ENCODE measurements around the gene ASB2. TPM values are rescaled to one million over a fixed set of nuclear protein-coding genes. Genes with fewer than 3 reads are reported as not detected.

ASB2 gene
- total RNA-seq, 1 experiment from 2014 or later: not detected

DNA sequence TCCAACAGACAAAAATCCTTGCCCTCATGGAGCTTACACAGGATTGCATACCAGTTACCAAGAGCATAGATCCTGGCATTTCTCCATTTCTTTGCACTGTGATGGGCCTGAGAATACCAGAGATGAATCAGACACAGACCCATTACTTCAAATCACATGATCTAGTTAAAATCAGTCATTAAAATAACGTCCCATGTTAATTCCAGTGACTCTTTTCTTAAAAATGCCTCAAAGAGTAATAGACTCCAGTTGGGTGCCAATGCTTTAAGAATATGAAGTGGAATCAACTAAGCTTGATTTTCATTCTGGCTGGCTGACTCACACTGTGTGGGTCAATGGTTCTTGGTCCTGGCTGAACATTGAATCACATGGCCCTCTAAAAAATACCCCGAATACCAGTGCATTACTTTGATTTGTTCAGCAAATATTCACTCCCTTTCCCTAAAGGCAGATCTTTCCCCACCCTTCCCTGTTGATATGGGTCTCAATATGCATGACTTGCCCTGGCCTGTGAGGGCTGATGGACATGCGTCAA is 11.0 kb downstream of the ASB2 start:
- ChIA-PET CTCF (no interaction called here), POLR2A (ENCODE audit: low non-redundant PET) (no interaction called here)
- no peak for DNase-seq (ENCODE audit: low spot score)
- TF ChIP-seq CTCF (conservative IDR thresholded peaks at IDR 0.05; ENCODE audit: low read depth, low read length): no peak
- TF ChIP-seq EZH2 (IDR thresholded peaks at IDR 0.05; ENCODE audit: borderline replicate concordance, low read depth, low read length, poor library complexity, severe bottlenecking): no peak
- no peaks in the 10 kb centered on the region for H3K36me3 ChIP-seq (ENCODE audit: insufficient read depth, low read length, poor library complexity, severe bottlenecking)
- H3K4me3 ChIP-seq (ENCODE audit: low read depth, low read length, poor library complexity, severe bottlenecking): no peak overlapping the region
- no peaks in the 10 kb centered on the region for H3K4me1 ChIP-seq (ENCODE audit: insufficient read depth, low read length, poor library complexity, severe bottlenecking)
- intact Hi-C loops (cut with micrococcal nuclease; ENCODE audit: unreplicated experiment): no loop called here
- H3K9me3 ChIP-seq (ENCODE audit: low read depth, low read length, poor library complexity, severe bottlenecking): no peaks in the 10 kb centered on the region
- H3K27me3 ChIP-seq (replicated peaks; ENCODE audit: insufficient read depth, low read depth, low read length, poor library complexity): no peaks in the 10 kb centered on the region
- H3K27ac ChIP-seq (ENCODE audit: low read depth, low read length, poor library complexity, severe bottlenecking): no peak overlapping the region
- BruUV-seq (replicated peaks): no TSS peak

GRCh38 chr14:93964820-93965286 is 11.5 kb downstream of the ASB2 start:
- no peak overlapping the region for H3K4me3 ChIP-seq (ENCODE audit: low read depth, low read length, poor library complexity, severe bottlenecking)
- no peaks in the 10 kb centered on the region for H3K4me1 ChIP-seq (ENCODE audit: insufficient read depth, low read length, poor library complexity, severe bottlenecking)
- POLR2A ChIA-PET (ENCODE audit: low non-redundant PET): no interaction called here
- intact Hi-C loops (cut with micrococcal nuclease; ENCODE audit: unreplicated experiment): no loop called here
- TF ChIP-seq CTCF (conservative IDR thresholded peaks at IDR 0.05; ENCODE audit: low read depth, low read length) (no peak), EZH2 (IDR thresholded peaks at IDR 0.05; ENCODE audit: borderline replicate concordance, low read depth, low read length, poor library complexity, severe bottlenecking) (no peak)
- DNase-seq (ENCODE audit: low spot score): no peak
- H3K36me3 ChIP-seq (ENCODE audit: insufficient read depth, low read length, poor library complexity, severe bottlenecking): no peaks in the 10 kb centered on the region
- H3K27ac ChIP-seq (ENCODE audit: low read depth, low read length, poor library complexity, severe bottlenecking): no peak overlapping the region
- CTCF ChIA-PET: no interaction called here
- no peaks in the 10 kb centered on the region for H3K27me3 ChIP-seq (replicated peaks; ENCODE audit: insufficient read depth, low read depth, low read length, poor library complexity)
- H3K9me3 ChIP-seq (ENCODE audit: low read depth, low read length, poor library complexity, severe bottlenecking): no peaks in the 10 kb centered on the region
- BruUV-seq (replicated peaks): no TSS peak

DNA sequence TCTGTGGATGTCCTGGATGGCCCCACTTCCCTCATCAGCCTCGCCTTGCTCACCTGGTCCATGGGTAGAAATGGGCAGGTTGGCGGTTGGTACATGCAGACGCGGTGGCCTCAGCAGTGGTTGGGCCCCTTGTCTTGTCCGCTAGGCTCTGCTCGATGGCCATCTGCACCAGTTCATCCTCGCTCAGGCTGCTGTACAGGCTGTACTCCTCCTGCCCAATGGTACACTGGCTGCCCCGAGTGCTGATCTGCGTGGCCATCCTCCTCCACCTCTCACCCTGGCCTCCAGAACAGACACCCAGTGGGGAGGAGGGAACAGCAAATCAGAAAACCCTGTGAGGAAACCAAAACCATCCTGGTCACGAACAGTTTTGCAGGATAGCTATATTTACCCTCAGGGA is 12.1 kb downstream of the ASB2 start:
- H3K36me3 ChIP-seq (ENCODE audit: insufficient read depth, low read length, poor library complexity, severe bottlenecking): no peaks in the 10 kb centered on the region
- no TSS peak for BruUV-seq (replicated peaks)
- no peaks in the 10 kb centered on the region for H3K27me3 ChIP-seq (replicated peaks; ENCODE audit: insufficient read depth, low read depth, low read length, poor library complexity)
- H3K27ac ChIP-seq (ENCODE audit: low read depth, low read length, poor library complexity, severe bottlenecking): no peak overlapping the region
- H3K4me1 ChIP-seq (ENCODE audit: insufficient read depth, low read length, poor library complexity, severe bottlenecking): no peaks in the 10 kb centered on the region
- no peak overlapping the region for H3K4me3 ChIP-seq (ENCODE audit: low read depth, low read length, poor library complexity, severe bottlenecking)
- intact Hi-C loops (cut with micrococcal nuclease; ENCODE audit: unreplicated experiment): no loop called here
- CTCF ChIA-PET: no interaction called here
- POLR2A ChIA-PET (ENCODE audit: low non-redundant PET): no interaction called here
- TF ChIP-seq EZH2 (IDR thresholded peaks at IDR 0.05; ENCODE audit: borderline replicate concordance, low read depth, low read length, poor library complexity, severe bottlenecking): no peak
- TF ChIP-seq CTCF (conservative IDR thresholded peaks at IDR 0.05; ENCODE audit: low read depth, low read length): no peak
- H3K9me3 ChIP-seq (ENCODE audit: low read depth, low read length, poor library complexity, severe bottlenecking): no peaks in the 10 kb centered on the region
- DNase-seq (ENCODE audit: low spot score): no peak

Data from A673 (cell line).